GM21786 (cell line): ENCODE results near the gene FBXW9.
"Not testable (repeated sequence)": the region's sequence is repeated elsewhere in the genome, so short reads cannot be mapped to it uniquely, and the experiment has no call there.

Source experiments
- ATAC-seq: cut with Tn5 transposase; IDR thresholded peaks from one replicate; pipeline ENCODE4 v1.9.1; 2021; ENCODE audit not compliant: unreplicated experiment

Gene FBXW9

GRCh38 chr19:12656899-12657571 is 39.4 kb downstream of the FBXW9 start:
- ATAC-seq, result no peak

GRCh38 chr19:12655546-12655945 is 40.9 kb downstream of the FBXW9 start:
- no peak for ATAC-seq

GRCh38 chr19:12652219-12652618 is 44.2 kb downstream of the FBXW9 start:
- ATAC-seq, result no peak

- no peak for ATAC-seq
Measured at GRCh38 chr19:12649941-12650340, 46.5 kb downstream of the FBXW9 start.

GRCh38 chr19:12648088-12648487 is 48.3 kb downstream of the FBXW9 start:
- ATAC-seq, result no peak

- no peak for ATAC-seq
Measured at GRCh38 chr19:12647490-12648071, 48.9 kb downstream of the FBXW9 start.

GRCh38 chr19:12647047-12647446 is 49.4 kb downstream of the FBXW9 start:
- no peak for ATAC-seq

- ATAC-seq, result no peak
Measured at GRCh38 chr19:12646551-12646950, 49.9 kb downstream of the FBXW9 start.

GRCh38 chr19:12643716-12644115 is 52.7 kb downstream of the FBXW9 start:
- ATAC-seq, result not testable (repeated sequence)

GRCh38 chr19:12642506-12642905 is 53.9 kb downstream of the FBXW9 start:
- ATAC-seq, result no peak

GRCh38 chr19:12641456-12641855 is 55.0 kb downstream of the FBXW9 start:
- ATAC-seq, result no peak

- ATAC-seq, result no peak
Measured at GRCh38 chr19:12639901-12640613, 56.4 kb downstream of the FBXW9 start.
